GM20000 (cell line): ENCODE data around the gene MAGI2.
"Not testable (repeated sequence)": the region's sequence is repeated elsewhere in the genome, so short reads cannot be mapped to it uniquely, and the experiment has no call there.

ENCODE experiments used
- DNase-seq: peaks from one replicate; pipeline ENCODE4 v3.0.0; 2012; ENCODE audit warnings: low spot score
- TF ChIP-seq, protein P1 (sequence below): IDR thresholded peaks from 2 replicates; pipeline ENCODE4 v1.5.1; 2012; ENCODE audit warnings: mild to moderate bottlenecking, control low read depth; ENCODE audit errors: extremely low read depth, missing control alignments

The MAGI2 gene

DNA sequence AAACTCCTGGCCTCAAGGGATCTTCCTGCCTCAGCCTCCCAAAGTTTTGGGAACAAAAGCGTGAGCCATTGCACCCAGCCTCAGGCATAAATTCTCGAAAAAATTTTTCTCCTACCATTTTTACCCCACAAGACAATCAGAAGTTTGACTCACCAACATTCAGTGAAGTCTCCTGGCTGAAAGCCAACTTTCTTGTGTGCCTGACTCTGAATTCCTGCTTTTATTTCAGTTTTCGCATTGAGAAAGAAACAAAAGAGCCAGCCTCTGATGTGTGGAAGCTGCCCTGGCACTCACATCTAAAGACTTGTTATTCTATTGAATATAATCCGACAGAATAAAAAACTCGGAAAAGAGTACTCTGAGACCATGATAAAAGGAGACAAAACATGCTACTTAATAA is 402.9 kb downstream of the MAGI2 start:
- TF ChIP-seq, protein P1, sequence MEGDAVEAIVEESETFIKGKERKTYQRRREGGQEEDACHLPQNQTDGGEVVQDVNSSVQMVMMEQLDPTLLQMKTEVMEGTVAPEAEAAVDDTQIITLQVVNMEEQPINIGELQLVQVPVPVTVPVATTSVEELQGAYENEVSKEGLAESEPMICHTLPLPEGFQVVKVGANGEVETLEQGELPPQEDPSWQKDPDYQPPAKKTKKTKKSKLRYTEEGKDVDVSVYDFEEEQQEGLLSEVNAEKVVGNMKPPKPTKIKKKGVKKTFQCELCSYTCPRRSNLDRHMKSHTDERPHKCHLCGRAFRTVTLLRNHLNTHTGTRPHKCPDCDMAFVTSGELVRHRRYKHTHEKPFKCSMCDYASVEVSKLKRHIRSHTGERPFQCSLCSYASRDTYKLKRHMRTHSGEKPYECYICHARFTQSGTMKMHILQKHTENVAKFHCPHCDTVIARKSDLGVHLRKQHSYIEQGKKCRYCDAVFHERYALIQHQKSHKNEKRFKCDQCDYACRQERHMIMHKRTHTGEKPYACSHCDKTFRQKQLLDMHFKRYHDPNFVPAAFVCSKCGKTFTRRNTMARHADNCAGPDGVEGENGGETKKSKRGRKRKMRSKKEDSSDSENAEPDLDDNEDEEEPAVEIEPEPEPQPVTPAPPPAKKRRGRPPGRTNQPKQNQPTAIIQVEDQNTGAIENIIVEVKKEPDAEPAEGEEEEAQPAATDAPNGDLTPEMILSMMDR: no peak
- no peak for DNase-seq

DNA sequence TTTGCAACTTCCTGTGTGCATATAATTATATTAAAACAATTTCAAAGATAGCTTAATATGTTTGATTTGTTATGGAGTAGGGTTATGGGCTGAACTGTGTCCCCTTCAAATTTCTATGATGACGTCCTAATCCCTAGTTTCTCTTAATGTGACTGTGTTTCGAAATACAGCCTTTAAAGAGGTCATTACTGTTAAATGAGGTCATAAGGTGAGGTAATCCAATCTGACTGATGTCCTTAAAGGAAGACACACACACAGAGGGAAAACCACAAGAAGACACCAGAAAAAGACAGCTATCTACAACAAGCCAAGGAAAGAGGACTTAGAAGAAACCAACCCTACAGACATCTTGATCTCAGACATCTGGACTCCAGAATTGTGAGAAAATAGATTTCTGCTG is 407.4 kb downstream of the MAGI2 start:
- no peak for DNase-seq
- TF ChIP-seq, protein P1: no peak

DNA sequence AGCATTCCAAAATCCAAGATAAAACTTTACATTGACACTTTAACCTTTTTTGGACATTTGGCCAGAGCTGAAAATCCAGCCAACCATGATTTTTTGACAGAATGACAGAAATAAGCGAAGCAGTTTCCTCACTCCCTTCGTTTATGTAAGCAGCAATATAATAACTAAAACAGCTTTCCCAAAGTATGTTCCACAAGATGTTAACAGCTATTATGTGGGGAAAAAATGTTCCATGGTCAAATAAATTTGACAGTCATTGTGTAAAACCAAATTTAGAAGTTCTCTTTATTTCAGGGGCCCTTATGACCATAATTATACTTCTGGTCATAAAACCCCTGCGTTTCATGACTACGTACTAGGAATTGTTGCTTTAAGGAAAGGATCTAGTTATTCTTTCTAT is 416.5 kb downstream of the MAGI2 start:
- TF ChIP-seq, protein P1: no peak
- DNase-seq: no peak

DNA sequence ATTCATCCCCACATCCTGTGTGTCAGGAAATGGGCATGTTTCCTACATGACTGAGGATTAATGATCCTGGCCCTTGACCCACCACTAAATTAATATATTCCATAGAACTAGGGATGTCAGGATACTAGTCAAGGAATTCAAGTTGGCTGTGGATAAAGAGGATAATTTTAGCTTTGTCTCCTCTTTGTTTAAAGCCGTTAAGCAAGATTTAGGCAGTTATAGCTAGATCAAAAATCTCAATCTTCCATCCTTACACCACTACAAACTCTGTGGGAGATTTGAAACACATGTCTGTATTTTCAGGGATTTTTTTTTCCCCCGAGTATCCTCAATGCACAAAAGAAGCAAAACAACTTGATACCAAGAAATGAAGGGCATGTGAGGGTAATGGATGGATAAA is 417.1 kb downstream of the MAGI2 start:
- TF ChIP-seq, protein P1: no peak
- DNase-seq: no peak

DNA sequence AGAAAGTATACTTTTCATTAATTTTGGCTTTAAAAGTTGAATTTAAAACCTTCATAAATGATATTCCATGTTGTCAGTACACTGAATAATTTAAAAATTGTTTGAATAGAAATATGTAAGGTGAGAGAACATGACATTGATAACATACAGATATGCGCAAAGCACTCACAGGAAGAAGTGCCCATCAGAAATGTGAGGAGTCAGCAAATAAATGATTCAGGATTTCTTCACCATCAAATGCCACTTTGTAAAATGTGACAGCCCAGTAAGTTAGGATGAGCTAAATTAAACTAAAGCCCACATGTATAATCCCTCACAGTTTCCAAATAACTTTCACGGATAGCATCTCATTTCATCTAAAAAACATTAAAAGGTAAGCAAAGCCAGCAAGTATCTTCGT is 417.6 kb downstream of the MAGI2 start:
- no peak for DNase-seq

DNA sequence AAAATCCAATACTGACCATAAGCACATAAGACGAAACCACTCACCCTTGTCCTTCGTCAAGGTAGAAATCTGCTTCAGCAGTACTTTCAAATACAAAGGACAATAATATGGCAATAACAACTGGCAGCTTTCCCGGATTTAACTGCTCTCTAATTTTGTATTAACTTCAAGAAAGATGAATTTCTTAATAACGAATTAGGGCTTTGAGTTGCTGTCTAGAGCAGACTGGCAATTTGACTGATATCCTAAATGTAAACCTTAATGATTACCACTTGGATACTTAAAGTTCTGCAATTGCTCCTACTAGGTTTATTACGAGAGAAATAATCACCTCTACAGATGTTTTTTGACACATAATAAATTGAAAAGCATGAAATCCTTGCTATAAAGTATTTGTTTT is 418.7 kb downstream of the MAGI2 start:
- DNase-seq: no peak
- TF ChIP-seq, protein P1: no peak

More for the DNA sequence above, 417.6 kb downstream of the MAGI2 start:
- TF ChIP-seq, protein P1: no peak

DNA sequence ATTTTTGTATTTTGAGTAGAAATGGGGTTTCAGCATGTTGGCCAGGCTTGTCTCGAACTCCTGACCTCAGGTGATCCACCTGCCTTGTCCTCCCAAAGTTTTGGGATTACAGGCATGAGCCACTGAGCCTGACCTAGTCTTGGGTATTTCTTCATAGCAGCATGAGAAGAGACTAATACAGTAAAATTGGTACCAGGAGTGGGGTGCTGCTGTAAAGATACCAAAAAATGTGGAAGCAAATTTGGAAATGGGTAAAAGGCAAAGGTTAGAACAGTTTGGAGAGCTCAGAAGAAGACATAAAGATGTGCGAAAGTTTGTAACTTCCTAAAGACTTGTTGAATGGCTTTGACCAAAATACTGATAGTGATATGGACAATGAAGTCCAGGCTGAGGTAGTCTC is 433.8 kb downstream of the MAGI2 start:
- DNase-seq: not testable (repeated sequence)

DNA sequence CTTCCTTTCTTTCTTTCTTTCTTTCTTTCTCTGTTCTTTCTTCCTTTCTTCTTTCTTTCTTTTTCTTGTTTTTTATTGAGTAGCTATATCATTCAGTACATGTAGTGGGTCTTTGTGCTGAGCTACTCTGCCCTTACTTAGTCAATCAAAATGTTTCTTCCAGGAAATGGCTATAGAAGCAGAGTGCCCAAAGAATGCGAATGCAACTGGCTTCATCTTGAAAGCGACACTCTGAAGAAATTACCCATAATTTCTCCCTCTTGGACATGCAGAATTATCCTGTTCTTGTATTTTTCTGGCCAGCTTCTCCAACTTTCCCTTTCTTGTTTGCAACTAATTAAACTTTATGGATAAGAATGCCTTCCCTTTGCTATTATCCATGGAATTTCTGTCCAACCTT is 441.5 kb downstream of the MAGI2 start:
- no peak for DNase-seq
- TF ChIP-seq, protein P1: no peak
